ENCODE measurements around the gene AP5B1. TPM values are rescaled to one million over a fixed set of nuclear protein-coding genes. Genes with fewer than 3 reads are reported as not detected.
"Not testable (repeated sequence)": the region's sequence is repeated elsewhere in the genome, so short reads cannot be mapped to it uniquely, and the experiment has no call there.

Gene AP5B1
- polyA plus RNA-seq, 1 experiment, result 7.5 TPM

- peaks cover 18% of the 10 kb centered on the region for H3K36me3 ChIP-seq (ENCODE audit: control insufficient read depth, insufficient read depth, low read length)
- ChIA-PET CTCF (interaction anchor here (1.2 to 4.5 kb wide), 2 partner anchors 13 to 62 kb away, joined by 4 to 22 read pairs; partner anchors contain the start of gene KAT5), POLR2A (no interaction called here)
These were observed 6.9 kb downstream of the AP5B1 start for GRCh38 chr11:65773784-65774411.

GRCh38 chr11:65771589-65772112 lies 9.1 kb downstream of the AP5B1 start:
- Histone ChIP-seq H3K27me3 (ENCODE audit: control insufficient read depth, insufficient read depth, low read length) (no peaks in the 10 kb centered on the region), H3K4me3 (ENCODE audit: low read depth, low read length) (no peak overlapping the region), H3K36me3 (ENCODE audit: control insufficient read depth, insufficient read depth, low read length) (peaks cover 1% of the 10 kb centered on the region; the same call in 1 of the 2 replicates)
- CTCF ChIA-PET, result interaction anchor here (2.8 to 4.5 kb wide), 3 partner anchors 8 to 60 kb away, joined by 13 to 41 read pairs (median 22); partner anchors contain the start of genes AP5B1 and KAT5
- POLR2A ChIA-PET, result no interaction called here
- TF ChIP-seq CTCF (IDR thresholded peaks at IDR 0.05; ENCODE audit: insufficient read depth, low read depth, low read length), result no peak
- DNase-seq (ENCODE audit: low read depth), result no peak

More at GRCh38 chr11:65773784-65774411, 6.9 kb downstream of the AP5B1 start:
- Histone ChIP-seq H3K27me3 (ENCODE audit: control insufficient read depth, insufficient read depth, low read length) (no peaks in the 10 kb centered on the region), H3K4me3 (ENCODE audit: low read depth, low read length) (no peak overlapping the region)
- peak; percentile 18; the same call in 1 of the 2 replicates for TF ChIP-seq CTCF (IDR thresholded peaks at IDR 0.05; ENCODE audit: insufficient read depth, low read depth, low read length)
- no peak for DNase-seq (ENCODE audit: low read depth)

- DNase-seq (ENCODE audit: low read depth), result no peak
- Histone ChIP-seq H3K27me3 (ENCODE audit: control insufficient read depth, insufficient read depth, low read length) (no peaks in the 10 kb centered on the region), H3K4me3 (ENCODE audit: low read depth, low read length) (no peak overlapping the region), H3K36me3 (ENCODE audit: control insufficient read depth, insufficient read depth, low read length) (peaks cover 1% of the 10 kb centered on the region; the same call in 1 of the 2 replicates)
- POLR2A ChIA-PET, result interaction anchor here (0.6 kb wide), 1 partner anchor 59 kb away, joined by 3 read pairs; the partner anchor contains the start of gene KAT5
- CTCF ChIA-PET, result interaction anchor here (0.8 to 4.5 kb wide), 7 partner anchors 9 to 281 kb away, joined by 3 to 41 read pairs (median 13); partner anchors contain the start of genes AP5B1, KAT5, RNASEH2C and SF3B2
- no peak for TF ChIP-seq CTCF (IDR thresholded peaks at IDR 0.05; ENCODE audit: insufficient read depth, low read depth, low read length)
These were observed 9.7 kb downstream of the AP5B1 start for GRCh38 chr11:65770951-65771567.

GRCh38 chr11:65767806-65768205 lies 13.0 kb downstream of the AP5B1 start:
- H3K4me3 ChIP-seq (ENCODE audit: low read depth, low read length); POLR2A ChIA-PET; H3K36me3 ChIP-seq (ENCODE audit: control insufficient read depth, insufficient read depth, low read length); DNase-seq (ENCODE audit: low read depth); H3K27me3 ChIP-seq (ENCODE audit: control insufficient read depth, insufficient read depth, low read length): not testable (repeated sequence)
- CTCF ChIA-PET, result interaction anchor here (1.3 to 1.6 kb wide), 2 partner anchors 8 to 13 kb away, joined by 3 to 10 read pairs; partner anchors contain the start of gene AP5B1

GRCh38 chr11:65767406-65767805 lies 13.4 kb downstream of the AP5B1 start:
- CTCF ChIA-PET, result interaction anchor here (0.7 to 1.6 kb wide), 3 partner anchors 9 to 13 kb away, joined by 3 to 10 read pairs (median 3); partner anchors contain the start of gene AP5B1
- DNase-seq (ENCODE audit: low read depth), result no peak
- Histone ChIP-seq H3K27me3 (ENCODE audit: control insufficient read depth, insufficient read depth, low read length) (no peaks in the 10 kb centered on the region; the same call in 1 of the 2 replicates), H3K4me3 (ENCODE audit: low read depth, low read length) (no peak overlapping the region), H3K36me3 (ENCODE audit: control insufficient read depth, insufficient read depth, low read length) (peaks cover 1% of the 10 kb centered on the region; the same call in 1 of the 2 replicates)
- no peak for TF ChIP-seq CTCF (IDR thresholded peaks at IDR 0.05; ENCODE audit: insufficient read depth, low read depth, low read length)
- POLR2A ChIA-PET, result no interaction called here

All from BJ (cell line).